ENCODE results near the gene KRTAP5-11. TPM values are rescaled to one million over a fixed set of nuclear protein-coding genes. Genes with fewer than 3 reads are reported as not detected.
"Not testable (repeated sequence)": the region's sequence is repeated elsewhere in the genome, so short reads cannot be mapped to it uniquely, and the experiment has no call there.

The KRTAP5-11 gene
- not detected for total RNA-seq

GRCh38 chr11:71582309-71582895 lies at the start of gene KRTAP5-11:
TSS of gene KRTAP5-11 (minus strand) at chr11:71582875. CDS start at chr11:71582837, 38 bp downstream.
- DNase-seq = no peak
- peaks cover 36% of the 10 kb centered on the region for H3K27me3 Mint-ChIP-seq (ENCODE audit: low read depth)

DNA sequence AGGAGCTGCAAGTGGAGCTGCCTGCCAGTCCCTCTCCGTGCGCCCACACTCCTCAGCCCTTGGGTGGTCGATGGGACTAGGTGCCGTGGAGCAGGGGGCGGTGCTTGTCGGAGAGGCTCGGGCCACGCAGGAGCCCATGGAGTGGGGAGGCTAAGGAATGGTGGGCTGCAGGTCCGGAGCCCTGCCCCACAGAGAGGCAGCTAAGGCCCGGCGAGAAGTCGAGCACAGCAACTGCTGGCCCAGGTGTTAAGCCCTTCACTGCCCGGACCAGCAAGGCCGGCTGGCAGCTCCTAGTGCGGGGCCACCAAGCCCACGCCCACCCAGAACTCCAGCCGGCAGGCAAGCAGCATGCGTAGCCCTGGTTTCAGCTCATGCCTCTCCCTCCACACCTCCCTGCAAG lies 48.9 kb upstream of the KRTAP5-11 start:
- H3K9me3 Mint-ChIP-seq; ATAC-seq (replicated peaks in 1 of 2); H3K4me3 Mint-ChIP-seq; DNase-seq; H3K4me1 Mint-ChIP-seq (ENCODE audit: low read depth); H3K27ac Mint-ChIP-seq; H3K36me3 Mint-ChIP-seq (ENCODE audit: insufficient read depth in 2 of 2): not testable (repeated sequence)
- H3K27me3 Mint-ChIP-seq (ENCODE audit: low read depth) = peaks cover 13% of the 10 kb centered on the region

More at GRCh38 chr11:71582309-71582895, at the start of gene KRTAP5-11:
- Mint-ChIP-seq H3K9me3 (no peaks in the 10 kb centered on the region), H3K4me3 (no peak within 1 kb of the TSS), H3K4me1 (ENCODE audit: low read depth) (peaks cover 11% of the 10 kb centered on the region), H3K36me3 (ENCODE audit: insufficient read depth in 2 of 2) (no peaks in the 10 kb centered on the region), H3K27ac (no peak within 1 kb of the TSS)
- no peak for ATAC-seq (replicated peaks in 1 of 2)

DNA sequence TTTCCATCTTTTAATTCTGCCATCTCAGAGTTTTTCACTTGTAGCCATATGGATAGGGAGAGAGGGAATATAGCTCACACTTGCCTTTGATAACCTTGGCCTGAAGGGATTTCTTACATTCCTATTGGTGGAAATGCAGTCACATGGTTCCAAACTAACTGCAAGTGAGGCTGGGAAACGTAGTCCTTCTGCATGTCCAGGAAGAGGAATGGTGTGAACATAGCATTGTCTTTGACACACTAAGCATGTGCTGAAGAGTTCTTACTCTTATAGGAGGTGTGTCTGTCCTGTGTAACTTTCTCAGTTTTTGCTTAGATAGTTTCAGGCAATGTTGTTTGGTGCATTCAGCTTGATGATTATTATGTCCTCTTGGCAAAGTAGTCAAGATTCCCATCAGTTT lies 47.4 kb upstream of the KRTAP5-11 start:
- not testable (repeated sequence) for DNase-seq; H3K36me3 Mint-ChIP-seq (ENCODE audit: insufficient read depth in 2 of 2); ATAC-seq (replicated peaks in 1 of 2); H3K4me3 Mint-ChIP-seq; H3K4me1 Mint-ChIP-seq (ENCODE audit: low read depth); H3K27me3 Mint-ChIP-seq (ENCODE audit: low read depth); H3K9me3 Mint-ChIP-seq; H3K27ac Mint-ChIP-seq

GRCh38 chr11:71628943-71629342 lies 46.3 kb upstream of the KRTAP5-11 start:
- H3K27ac Mint-ChIP-seq; H3K4me1 Mint-ChIP-seq (ENCODE audit: low read depth); ATAC-seq (replicated peaks in 1 of 2); H3K4me3 Mint-ChIP-seq; DNase-seq; H3K9me3 Mint-ChIP-seq; H3K36me3 Mint-ChIP-seq (ENCODE audit: insufficient read depth in 2 of 2): not testable (repeated sequence)
- peaks cover 17% of the 10 kb centered on the region for H3K27me3 Mint-ChIP-seq (ENCODE audit: low read depth)

DNA sequence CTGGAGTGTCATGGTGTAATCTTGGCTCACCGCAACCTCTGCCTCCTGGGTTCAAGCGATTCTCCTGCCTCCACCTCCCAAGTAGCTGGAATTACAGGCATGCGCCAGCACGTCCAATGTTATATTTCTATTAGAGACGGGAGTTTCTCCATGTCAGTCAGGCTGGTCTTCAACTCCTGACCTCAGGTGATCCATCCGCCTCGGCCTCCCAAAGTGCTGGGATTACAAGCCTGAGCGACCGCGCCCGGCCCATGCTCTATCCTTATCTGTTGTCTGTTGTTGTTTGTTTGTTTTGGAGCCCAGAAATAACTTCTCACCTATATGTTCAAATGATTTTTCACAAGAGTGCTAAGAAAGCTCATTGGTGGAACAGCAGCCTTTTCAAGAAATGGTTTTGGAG lies 40.6 kb upstream of the KRTAP5-11 start:
- H3K36me3 Mint-ChIP-seq (ENCODE audit: insufficient read depth in 2 of 2); H3K4me1 Mint-ChIP-seq (ENCODE audit: low read depth); H3K9me3 Mint-ChIP-seq; H3K27ac Mint-ChIP-seq; DNase-seq; ATAC-seq (replicated peaks in 1 of 2); H3K4me3 Mint-ChIP-seq: not testable (repeated sequence)
- H3K27me3 Mint-ChIP-seq (ENCODE audit: low read depth) = peaks cover 27% of the 10 kb centered on the region

DNA sequence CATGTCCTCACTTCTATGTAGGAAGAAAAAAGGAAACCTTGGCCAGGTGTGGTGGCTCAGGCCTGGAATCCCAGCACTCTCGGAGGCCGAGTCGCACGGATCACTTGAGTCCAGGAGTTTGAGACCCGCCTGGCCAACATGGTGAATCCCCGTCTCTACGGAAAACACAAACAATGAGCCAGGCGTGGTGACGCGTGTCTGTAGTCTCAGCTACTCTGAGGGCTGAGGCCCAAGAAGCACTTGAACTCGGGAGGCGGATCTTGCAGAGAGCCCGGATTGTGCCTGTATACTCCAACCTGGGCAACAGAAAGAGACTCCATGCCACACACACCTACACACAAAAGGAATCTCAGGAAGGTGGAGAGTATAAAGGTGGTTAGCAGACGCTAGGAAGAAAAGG lies 39.9 kb upstream of the KRTAP5-11 start:
- ATAC-seq (replicated peaks in 1 of 2) = not testable (repeated sequence)

GRCh38 chr11:71615003-71615402 lies 32.3 kb upstream of the KRTAP5-11 start:
- not testable (repeated sequence) for H3K27ac Mint-ChIP-seq; H3K36me3 Mint-ChIP-seq (ENCODE audit: insufficient read depth in 2 of 2); H3K27me3 Mint-ChIP-seq (ENCODE audit: low read depth); DNase-seq; H3K9me3 Mint-ChIP-seq; ATAC-seq (replicated peaks in 1 of 2); H3K4me3 Mint-ChIP-seq; H3K4me1 Mint-ChIP-seq (ENCODE audit: low read depth)

More for the DNA sequence above, 39.9 kb upstream of the KRTAP5-11 start:
- H3K27me3 Mint-ChIP-seq (ENCODE audit: low read depth) = peaks cover 27% of the 10 kb centered on the region
- H3K4me1 Mint-ChIP-seq (ENCODE audit: low read depth); H3K9me3 Mint-ChIP-seq; DNase-seq; H3K4me3 Mint-ChIP-seq; H3K27ac Mint-ChIP-seq; H3K36me3 Mint-ChIP-seq (ENCODE audit: insufficient read depth in 2 of 2): not testable (repeated sequence)

- H3K9me3 Mint-ChIP-seq; ATAC-seq (replicated peaks in 1 of 2); DNase-seq; H3K36me3 Mint-ChIP-seq (ENCODE audit: insufficient read depth in 2 of 2); H3K4me3 Mint-ChIP-seq; H3K4me1 Mint-ChIP-seq (ENCODE audit: low read depth); H3K27me3 Mint-ChIP-seq (ENCODE audit: low read depth); H3K27ac Mint-ChIP-seq: not testable (repeated sequence)
These were observed 31.8 kb upstream of the KRTAP5-11 start for GRCh38 chr11:71614366-71614917.

DNA sequence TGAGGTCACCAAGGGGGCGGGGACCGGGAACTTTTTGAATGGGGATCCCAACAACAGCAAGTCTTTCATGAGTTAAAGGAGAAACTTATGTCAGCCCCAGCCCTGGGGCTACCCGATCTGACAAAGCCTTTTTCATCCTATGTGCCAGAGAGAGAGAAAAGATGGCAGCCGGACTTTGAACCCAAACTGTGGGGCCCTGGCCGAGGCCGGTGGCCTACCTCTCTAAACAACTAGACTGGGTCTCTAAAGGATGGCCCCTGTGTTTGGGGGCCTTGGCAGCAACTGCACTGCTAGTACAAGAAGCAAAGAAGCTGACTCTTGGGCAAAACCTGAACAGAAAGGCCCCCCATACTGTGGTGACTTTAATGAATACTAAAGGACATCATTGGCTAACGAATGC lies 31.3 kb upstream of the KRTAP5-11 start:
- not testable (repeated sequence) for H3K9me3 Mint-ChIP-seq; H3K4me1 Mint-ChIP-seq (ENCODE audit: low read depth); DNase-seq; H3K27me3 Mint-ChIP-seq (ENCODE audit: low read depth); H3K27ac Mint-ChIP-seq; H3K36me3 Mint-ChIP-seq (ENCODE audit: insufficient read depth in 2 of 2); H3K4me3 Mint-ChIP-seq; ATAC-seq (replicated peaks in 1 of 2)

DNA sequence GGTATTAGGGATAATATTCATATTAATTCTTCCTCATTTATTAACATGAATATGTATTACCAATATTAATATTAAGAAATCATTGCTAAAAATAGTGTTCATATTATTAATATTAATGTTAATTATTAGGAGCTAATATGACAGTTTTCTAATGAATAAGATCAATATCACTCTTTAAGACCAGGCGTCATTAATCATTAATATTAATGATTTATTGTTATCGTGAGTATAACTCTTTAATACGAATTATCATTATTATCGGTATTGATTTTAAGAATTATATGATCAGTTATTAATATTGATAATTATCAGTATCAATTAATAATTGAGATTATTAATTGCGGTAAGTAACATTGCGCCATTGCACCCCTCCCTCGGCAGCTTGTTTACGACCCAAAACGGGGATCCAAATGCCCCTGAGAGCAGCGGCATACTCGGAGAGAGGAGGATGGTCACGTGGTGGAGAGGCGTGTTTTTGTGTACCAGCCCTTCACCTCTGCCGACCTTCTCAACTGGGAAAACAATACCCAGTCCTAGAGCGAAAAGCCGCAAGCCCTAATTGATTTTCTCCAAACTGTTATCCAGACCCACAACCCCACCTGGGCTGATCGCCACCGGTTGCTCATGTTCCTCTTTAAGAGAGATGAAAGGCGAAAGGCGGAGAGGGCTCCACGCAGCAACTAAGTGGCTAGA lies 28.7 kb upstream of the KRTAP5-11 start:
- not testable (repeated sequence) for H3K4me1 Mint-ChIP-seq (ENCODE audit: low read depth); DNase-seq; H3K36me3 Mint-ChIP-seq (ENCODE audit: insufficient read depth in 2 of 2); ATAC-seq (replicated peaks in 1 of 2); H3K9me3 Mint-ChIP-seq; H3K4me3 Mint-ChIP-seq; H3K27ac Mint-ChIP-seq
- peaks cover 16% of the 10 kb centered on the region for H3K27me3 Mint-ChIP-seq (ENCODE audit: low read depth)

DNA sequence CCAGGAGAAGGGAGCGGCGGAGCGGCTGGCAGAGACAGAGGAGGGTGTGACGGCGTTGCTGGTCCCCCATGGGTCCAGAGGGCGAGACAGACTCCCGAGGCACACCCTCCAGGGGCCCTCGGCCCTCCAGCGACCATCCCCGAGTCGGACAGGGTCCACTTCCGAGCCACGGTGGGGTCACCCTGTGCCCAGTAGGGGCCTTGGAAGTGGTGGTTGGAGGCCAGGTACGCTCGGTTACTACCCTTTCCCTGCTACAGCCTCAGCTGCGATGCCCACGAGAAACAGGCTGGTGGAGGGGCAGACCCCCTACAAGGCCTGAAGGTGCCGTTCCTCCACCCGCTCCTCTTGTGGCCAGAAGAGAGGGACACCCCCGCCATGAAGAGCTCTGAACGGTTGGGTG lies 25.6 kb upstream of the KRTAP5-11 start:
- ATAC-seq (replicated peaks in 1 of 2); H3K36me3 Mint-ChIP-seq (ENCODE audit: insufficient read depth in 2 of 2); DNase-seq; H3K27ac Mint-ChIP-seq; H3K9me3 Mint-ChIP-seq; H3K4me1 Mint-ChIP-seq (ENCODE audit: low read depth); H3K4me3 Mint-ChIP-seq: not testable (repeated sequence)
- H3K27me3 Mint-ChIP-seq (ENCODE audit: low read depth) = peaks cover 21% of the 10 kb centered on the region

- not testable (repeated sequence) for H3K36me3 Mint-ChIP-seq (ENCODE audit: insufficient read depth in 2 of 2); H3K4me1 Mint-ChIP-seq (ENCODE audit: low read depth); H3K27ac Mint-ChIP-seq; ATAC-seq (replicated peaks in 1 of 2); H3K9me3 Mint-ChIP-seq; DNase-seq
- Mint-ChIP-seq H3K27me3 (ENCODE audit: low read depth) (peaks cover 21% of the 10 kb centered on the region), H3K4me3 (peak overlapping the region; percentile 78 to 79)
These were observed 25.0 kb upstream of the KRTAP5-11 start for GRCh38 chr11:71607520-71608216.

GRCh38 chr11:71606853-71607519 lies 24.3 kb upstream of the KRTAP5-11 start:
- Mint-ChIP-seq H3K27me3 (ENCODE audit: low read depth) (peaks cover 21% of the 10 kb centered on the region), H3K4me3 (peak overlapping the region; percentile 45 to 58)
- H3K27ac Mint-ChIP-seq; DNase-seq; H3K4me1 Mint-ChIP-seq (ENCODE audit: low read depth); ATAC-seq (replicated peaks in 1 of 2); H3K36me3 Mint-ChIP-seq (ENCODE audit: insufficient read depth in 2 of 2); H3K9me3 Mint-ChIP-seq: not testable (repeated sequence)
